K562 (cell line): Measurements from ENCODE around the gene MADD.

ENCODE experiments used
- CHD1 ChIP-seq: fragments of 200-600 bp; sonication (generic); IDR thresholded peaks from one replicate; pipeline ENCODE4 v1.6.1; 2012; ENCODE audit warnings: mild to moderate bottlenecking, moderate library complexity, low read length, inconsistent platforms
- NR1H2 ChIP-seq: sonication (generic); formaldehyde crosslinking; IDR thresholded peaks from 2 replicates; pipeline ENCODE4 v1.4.0; 2020; ENCODE audit warnings: mild to moderate bottlenecking, missing genetic modification reagents
- POLR2A ChIP-seq: fragments of 450-650 bp; conservative IDR thresholded peaks from 2 replicates; pipeline ENCODE4 v1.6.1; 2016
- SMARCC2 ChIP-seq: fragments of 450-650 bp; IDR thresholded peaks from 2 replicates; pipeline ENCODE4 v1.6.1; 2017; ENCODE audit warnings: antibody characterized with exemption, moderate library complexity, mild to moderate bottlenecking, low read depth
- ZFP36 ChIP-seq: fragments of 150-350 bp; IDR thresholded peaks from 2 replicates; pipeline ENCODE4 v1.6.1; 2018; ENCODE audit warnings: low read length, low read depth; ENCODE audit not compliant: partially characterized antibody

DNA sequence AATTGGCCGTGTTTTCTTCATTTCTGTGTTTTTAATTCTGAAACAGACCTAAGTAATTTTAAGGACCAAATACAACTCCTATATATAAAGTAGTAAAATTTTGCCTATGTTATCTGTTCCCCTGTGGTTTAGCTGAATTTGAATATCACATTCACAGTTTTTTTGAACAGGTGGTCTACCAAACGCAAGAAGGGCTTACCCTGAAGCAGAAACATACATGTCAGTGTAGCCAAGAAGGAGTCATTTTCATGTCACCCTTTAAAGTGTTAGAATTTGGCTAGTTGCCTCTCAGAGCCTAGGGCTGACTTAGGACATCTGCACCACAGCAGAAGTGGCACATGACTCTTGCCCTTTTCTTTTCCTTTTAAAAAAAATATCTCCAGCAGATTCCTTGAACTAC is 48.2 kb downstream of the MADD start:
- TF ChIP-seq POLR2A (no peak), ZFP36 (no peak), CHD1 (no peak), SMARCC2 (no peak), NR1H2 (CRISPR knock-in tag) (no peak)
